ENCODE measurements around the gene SLC25A45.

DNA sequence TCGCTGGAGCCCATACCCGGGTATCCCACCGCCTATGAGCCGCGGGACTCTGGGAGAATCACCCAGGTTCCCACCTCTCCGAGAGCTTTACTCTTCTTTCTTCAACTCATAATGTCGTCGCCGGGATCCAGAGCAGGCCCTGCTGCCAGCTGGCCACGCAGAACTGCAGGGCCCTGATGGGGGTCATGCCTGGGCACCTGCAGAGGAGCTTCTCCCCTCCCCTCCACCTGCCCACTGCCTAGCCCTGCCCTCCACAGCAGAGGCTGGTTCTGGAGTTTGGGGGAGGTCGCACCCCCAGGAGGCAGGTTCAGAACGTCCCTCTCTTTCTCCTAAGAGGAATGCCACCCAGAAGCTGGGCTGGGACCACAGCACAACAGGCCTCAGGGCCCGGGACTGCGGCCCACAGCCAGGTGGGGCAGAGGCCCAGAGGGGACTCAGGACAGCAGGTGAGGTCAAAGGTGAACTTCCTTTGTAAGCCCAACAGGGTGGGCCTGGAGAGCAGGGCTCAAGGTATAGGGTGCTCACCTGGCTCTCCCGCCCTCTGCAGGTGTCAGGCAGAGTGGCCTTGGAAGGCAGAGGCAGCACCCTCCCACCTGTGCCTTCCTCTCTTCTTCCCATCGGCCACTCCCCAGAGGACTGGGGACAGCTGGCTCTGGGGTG lies 1.9 kb downstream of the SLC25A45 start:
- TF ChIP-seq EZH2 (IDR thresholded peaks at IDR 0.05; ENCODE audit: low read depth, unreplicated experiment), result no peak
- TF ChIP-seq, protein P1, sequence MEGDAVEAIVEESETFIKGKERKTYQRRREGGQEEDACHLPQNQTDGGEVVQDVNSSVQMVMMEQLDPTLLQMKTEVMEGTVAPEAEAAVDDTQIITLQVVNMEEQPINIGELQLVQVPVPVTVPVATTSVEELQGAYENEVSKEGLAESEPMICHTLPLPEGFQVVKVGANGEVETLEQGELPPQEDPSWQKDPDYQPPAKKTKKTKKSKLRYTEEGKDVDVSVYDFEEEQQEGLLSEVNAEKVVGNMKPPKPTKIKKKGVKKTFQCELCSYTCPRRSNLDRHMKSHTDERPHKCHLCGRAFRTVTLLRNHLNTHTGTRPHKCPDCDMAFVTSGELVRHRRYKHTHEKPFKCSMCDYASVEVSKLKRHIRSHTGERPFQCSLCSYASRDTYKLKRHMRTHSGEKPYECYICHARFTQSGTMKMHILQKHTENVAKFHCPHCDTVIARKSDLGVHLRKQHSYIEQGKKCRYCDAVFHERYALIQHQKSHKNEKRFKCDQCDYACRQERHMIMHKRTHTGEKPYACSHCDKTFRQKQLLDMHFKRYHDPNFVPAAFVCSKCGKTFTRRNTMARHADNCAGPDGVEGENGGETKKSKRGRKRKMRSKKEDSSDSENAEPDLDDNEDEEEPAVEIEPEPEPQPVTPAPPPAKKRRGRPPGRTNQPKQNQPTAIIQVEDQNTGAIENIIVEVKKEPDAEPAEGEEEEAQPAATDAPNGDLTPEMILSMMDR (conservative IDR thresholded peaks at IDR 0.05; ENCODE audit: low read depth in 2 of 2), result peak; percentile 9 to 45; a peak in 2 of 4 replicates
- TF ChIP-seq, protein P2, sequence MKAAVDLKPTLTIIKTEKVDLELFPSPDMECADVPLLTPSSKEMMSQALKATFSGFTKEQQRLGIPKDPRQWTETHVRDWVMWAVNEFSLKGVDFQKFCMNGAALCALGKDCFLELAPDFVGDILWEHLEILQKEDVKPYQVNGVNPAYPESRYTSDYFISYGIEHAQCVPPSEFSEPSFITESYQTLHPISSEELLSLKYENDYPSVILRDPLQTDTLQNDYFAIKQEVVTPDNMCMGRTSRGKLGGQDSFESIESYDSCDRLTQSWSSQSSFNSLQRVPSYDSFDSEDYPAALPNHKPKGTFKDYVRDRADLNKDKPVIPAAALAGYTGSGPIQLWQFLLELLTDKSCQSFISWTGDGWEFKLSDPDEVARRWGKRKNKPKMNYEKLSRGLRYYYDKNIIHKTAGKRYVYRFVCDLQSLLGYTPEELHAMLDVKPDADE (IDR thresholded peaks at IDR 0.05), result no peak
- TF ChIP-seq ZNF331 (CRISPR knock-in tag; IDR thresholded peaks at IDR 0.05; ENCODE audit: low read depth), result no peak
- TF ChIP-seq, protein P3, sequence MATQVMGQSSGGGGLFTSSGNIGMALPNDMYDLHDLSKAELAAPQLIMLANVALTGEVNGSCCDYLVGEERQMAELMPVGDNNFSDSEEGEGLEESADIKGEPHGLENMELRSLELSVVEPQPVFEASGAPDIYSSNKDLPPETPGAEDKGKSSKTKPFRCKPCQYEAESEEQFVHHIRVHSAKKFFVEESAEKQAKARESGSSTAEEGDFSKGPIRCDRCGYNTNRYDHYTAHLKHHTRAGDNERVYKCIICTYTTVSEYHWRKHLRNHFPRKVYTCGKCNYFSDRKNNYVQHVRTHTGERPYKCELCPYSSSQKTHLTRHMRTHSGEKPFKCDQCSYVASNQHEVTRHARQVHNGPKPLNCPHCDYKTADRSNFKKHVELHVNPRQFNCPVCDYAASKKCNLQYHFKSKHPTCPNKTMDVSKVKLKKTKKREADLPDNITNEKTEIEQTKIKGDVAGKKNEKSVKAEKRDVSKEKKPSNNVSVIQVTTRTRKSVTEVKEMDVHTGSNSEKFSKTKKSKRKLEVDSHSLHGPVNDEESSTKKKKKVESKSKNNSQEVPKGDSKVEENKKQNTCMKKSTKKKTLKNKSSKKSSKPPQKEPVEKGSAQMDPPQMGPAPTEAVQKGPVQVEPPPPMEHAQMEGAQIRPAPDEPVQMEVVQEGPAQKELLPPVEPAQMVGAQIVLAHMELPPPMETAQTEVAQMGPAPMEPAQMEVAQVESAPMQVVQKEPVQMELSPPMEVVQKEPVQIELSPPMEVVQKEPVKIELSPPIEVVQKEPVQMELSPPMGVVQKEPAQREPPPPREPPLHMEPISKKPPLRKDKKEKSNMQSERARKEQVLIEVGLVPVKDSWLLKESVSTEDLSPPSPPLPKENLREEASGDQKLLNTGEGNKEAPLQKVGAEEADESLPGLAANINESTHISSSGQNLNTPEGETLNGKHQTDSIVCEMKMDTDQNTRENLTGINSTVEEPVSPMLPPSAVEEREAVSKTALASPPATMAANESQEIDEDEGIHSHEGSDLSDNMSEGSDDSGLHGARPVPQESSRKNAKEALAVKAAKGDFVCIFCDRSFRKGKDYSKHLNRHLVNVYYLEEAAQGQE (IDR thresholded peaks at IDR 0.05; ENCODE audit: unreplicated experiment), result no peak
- TF ChIP-seq EZH2phosphoT487 (IDR thresholded peaks at IDR 0.05; ENCODE audit: unreplicated experiment), result no peak
- TF ChIP-seq, protein P4, sequence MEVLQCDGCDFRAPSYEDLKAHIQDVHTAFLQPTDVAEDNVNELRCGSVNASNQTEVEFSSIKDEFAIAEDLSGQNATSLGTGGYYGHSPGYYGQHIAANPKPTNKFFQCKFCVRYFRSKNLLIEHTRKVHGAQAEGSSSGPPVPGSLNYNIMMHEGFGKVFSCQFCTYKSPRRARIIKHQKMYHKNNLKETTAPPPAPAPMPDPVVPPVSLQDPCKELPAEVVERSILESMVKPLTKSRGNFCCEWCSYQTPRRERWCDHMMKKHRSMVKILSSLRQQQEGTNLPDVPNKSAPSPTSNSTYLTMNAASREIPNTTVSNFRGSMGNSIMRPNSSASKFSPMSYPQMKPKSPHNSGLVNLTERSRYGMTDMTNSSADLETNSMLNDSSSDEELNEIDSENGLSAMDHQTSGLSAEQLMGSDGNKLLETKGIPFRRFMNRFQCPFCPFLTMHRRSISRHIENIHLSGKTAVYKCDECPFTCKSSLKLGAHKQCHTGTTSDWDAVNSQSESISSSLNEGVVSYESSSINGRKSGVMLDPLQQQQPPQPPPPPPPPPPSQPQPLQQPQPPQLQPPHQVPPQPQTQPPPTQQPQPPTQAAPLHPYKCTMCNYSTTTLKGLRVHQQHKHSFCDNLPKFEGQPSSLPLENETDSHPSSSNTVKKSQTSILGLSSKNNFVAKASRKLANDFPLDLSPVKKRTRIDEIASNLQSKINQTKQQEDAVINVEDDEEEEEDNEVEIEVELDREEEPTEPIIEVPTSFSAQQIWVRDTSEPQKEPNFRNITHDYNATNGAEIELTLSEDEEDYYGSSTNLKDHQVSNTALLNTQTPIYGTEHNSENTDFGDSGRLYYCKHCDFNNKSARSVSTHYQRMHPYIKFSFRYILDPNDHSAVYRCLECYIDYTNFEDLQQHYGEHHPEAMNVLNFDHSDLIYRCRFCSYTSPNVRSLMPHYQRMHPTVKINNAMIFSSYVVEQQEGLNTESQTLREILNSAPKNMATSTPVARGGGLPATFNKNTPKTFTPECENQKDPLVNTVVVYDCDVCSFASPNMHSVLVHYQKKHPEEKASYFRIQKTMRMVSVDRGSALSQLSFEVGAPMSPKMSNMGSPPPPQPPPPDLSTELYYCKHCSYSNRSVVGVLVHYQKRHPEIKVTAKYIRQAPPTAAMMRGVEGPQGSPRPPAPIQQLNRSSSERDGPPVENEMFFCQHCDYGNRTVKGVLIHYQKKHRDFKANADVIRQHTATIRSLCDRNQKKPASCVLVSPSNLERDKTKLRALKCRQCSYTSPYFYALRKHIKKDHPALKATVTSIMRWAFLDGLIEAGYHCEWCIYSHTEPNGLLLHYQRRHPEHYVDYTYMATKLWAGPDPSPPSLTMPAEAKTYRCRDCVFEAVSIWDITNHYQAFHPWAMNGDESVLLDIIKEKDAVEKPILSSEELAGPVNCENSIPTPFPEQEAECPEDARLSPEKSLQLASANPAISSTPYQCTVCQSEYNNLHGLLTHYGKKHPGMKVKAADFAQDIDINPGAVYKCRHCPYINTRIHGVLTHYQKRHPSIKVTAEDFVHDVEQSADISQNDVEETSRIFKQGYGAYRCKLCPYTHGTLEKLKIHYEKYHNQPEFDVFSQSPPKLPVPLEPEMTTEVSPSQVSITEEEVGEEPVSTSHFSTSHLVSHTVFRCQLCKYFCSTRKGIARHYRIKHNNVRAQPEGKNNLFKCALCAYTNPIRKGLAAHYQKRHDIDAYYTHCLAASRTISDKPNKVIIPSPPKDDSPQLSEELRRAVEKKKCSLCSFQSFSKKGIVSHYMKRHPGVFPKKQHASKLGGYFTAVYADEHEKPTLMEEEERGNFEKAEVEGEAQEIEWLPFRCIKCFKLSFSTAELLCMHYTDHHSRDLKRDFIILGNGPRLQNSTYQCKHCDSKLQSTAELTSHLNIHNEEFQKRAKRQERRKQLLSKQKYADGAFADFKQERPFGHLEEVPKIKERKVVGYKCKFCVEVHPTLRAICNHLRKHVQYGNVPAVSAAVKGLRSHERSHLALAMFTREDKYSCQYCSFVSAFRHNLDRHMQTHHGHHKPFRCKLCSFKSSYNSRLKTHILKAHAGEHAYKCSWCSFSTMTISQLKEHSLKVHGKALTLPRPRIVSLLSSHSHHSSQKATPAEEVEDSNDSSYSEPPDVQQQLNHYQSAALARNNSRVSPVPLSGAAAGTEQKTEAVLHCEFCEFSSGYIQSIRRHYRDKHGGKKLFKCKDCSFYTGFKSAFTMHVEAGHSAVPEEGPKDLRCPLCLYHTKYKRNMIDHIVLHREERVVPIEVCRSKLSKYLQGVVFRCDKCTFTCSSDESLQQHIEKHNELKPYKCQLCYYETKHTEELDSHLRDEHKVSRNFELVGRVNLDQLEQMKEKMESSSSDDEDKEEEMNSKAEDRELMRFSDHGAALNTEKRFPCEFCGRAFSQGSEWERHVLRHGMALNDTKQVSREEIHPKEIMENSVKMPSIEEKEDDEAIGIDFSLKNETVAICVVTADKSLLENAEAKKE (CRISPR knock-in tag; IDR thresholded peaks at IDR 0.05), result no peak
- TF ChIP-seq POLR2AphosphoS5 (IDR thresholded peaks at IDR 0.05; ENCODE audit: low read depth), result no peak
- no peak for TF ChIP-seq CREB1 (CRISPR knock-in tag; IDR thresholded peaks at IDR 0.05; ENCODE audit: low read depth)
- TF ChIP-seq JUNB (IDR thresholded peaks at IDR 0.05; ENCODE audit: unreplicated experiment), result no peak
- no peak for TF ChIP-seq STAT1 (IDR thresholded peaks at IDR 0.05; ENCODE audit: unreplicated experiment)
- no peak for TF ChIP-seq ZNF114 (CRISPR knock-in tag; IDR thresholded peaks at IDR 0.05)

Data from GM23338 (cell line).